H1 (cell line): ENCODE results near the gene ICAM5. TPM values are rescaled to one million over a fixed set of nuclear protein-coding genes. Genes with fewer than 3 reads are reported as not detected.

ENCODE experiments used
- CTCF ChIA-PET: fragments of 300-600 bp; sonication (Branson Sonifier 250); formaldehyde crosslinking; loops from one replicate; lab custom pipeline; 2021; ENCODE audit not compliant: partially characterized antibody; lab: Charles Lee
- POLR2A ChIA-PET: fragments of 300-600 bp; sonication (Branson Sonifier 250); formaldehyde crosslinking; loops from one replicate; lab custom pipeline; 2021; ENCODE audit warnings: inconsistent platforms; ENCODE audit not compliant: partially characterized antibody; lab: Charles Lee
- DNase-seq, 2 experiments: peaks; one replicate each; pipeline versions ENCODE4 v3.0.0 to v3.0.0-alpha.2; 2010 to 2022; ENCODE audit warnings: low spot score in 2 of 2, low read depth in 1 of 2, mixed read lengths in 1 of 2
- FAIRE-seq: peaks from 2 replicates; lab custom pipeline; 2011; peaks lifted over from hg19 to GRCh38; lab: Jason Lieb, UNC
- H2AFZ ChIP-seq: 2 replicates; pipeline ENCODE4 v1.8.1; 2012; ENCODE audit warnings: low read length, inconsistent platforms
- H2AK5ac ChIP-seq: 2 replicates; pipeline ENCODE4 v1.6.1; 2013; ENCODE audit warnings: low read depth, low read length
- H2BK120ac ChIP-seq: replicated peaks from 2 replicates; pipeline ENCODE3; 2013; ENCODE audit warnings: low read depth, low read length, inconsistent platforms
- H2BK12ac ChIP-seq: 2 replicates; pipeline ENCODE4 v1.6.1; 2013; ENCODE audit warnings: low read depth, low read length
- H2BK15ac ChIP-seq: 2 replicates; pipeline ENCODE4 v1.6.1; 2013; ENCODE audit warnings: low read length
- H2BK20ac ChIP-seq: 2 replicates; pipeline ENCODE4 v1.6.1; 2013; ENCODE audit warnings: low read length
- H2BK5ac ChIP-seq: 2 replicates; pipeline ENCODE4 v1.6.1; 2013; ENCODE audit warnings: low read depth, low read length
- H3K14ac ChIP-seq: 2 replicates; pipeline ENCODE4 v1.6.1; 2013; ENCODE audit warnings: inconsistent platforms; ENCODE audit not compliant: insufficient read length
- H3K18ac ChIP-seq: 2 replicates; pipeline ENCODE4 v1.6.1; 2013; ENCODE audit warnings: low read length; ENCODE audit errors: extremely low read depth
- H3K23ac ChIP-seq: 2 replicates; pipeline ENCODE4 v1.6.1; 2013; ENCODE audit warnings: inconsistent platforms; ENCODE audit not compliant: insufficient read length
- H3K23me2 ChIP-seq: 2 replicates; pipeline ENCODE4 v1.6.1; 2013; ENCODE audit warnings: low read depth, low read length
- H3K27ac ChIP-seq: 2 replicates; pipeline ENCODE4 v1.6.1; 2011; ENCODE audit warnings: low read depth, low read length, inconsistent platforms
- H3K27me3 ChIP-seq, 4 experiments: replicated peaks in 1 of 4; 1 replicate in 1 of 4; 2 replicates in 3 of 4; pipeline versions ENCODE4 v1.6.1 to v1.8.1; 2011 to 2013; ENCODE audit warnings: low read length in 3 of 4, mild to moderate bottlenecking in 3 of 4, inconsistent platforms in 2 of 4, mixed read lengths in 2 of 4, moderate library complexity in 1 of 4; ENCODE audit not compliant: control insufficient read depth in 3 of 4, insufficient read depth in 3 of 4; ENCODE audit errors: extremely low read depth in 1 of 4
- H3K36me3 ChIP-seq, 4 experiments: 2 replicates each; pipeline versions ENCODE4 v1.6.1 to v1.8.1; 2011 to 2013; ENCODE audit warnings: mild to moderate bottlenecking in 4 of 4, low read length in 3 of 4, moderate library complexity in 2 of 4, control low read depth in 1 of 4, inconsistent platforms in 1 of 4; ENCODE audit not compliant: insufficient read depth in 4 of 4, control insufficient read depth in 2 of 4
- H3K4ac ChIP-seq: replicated peaks from 2 replicates; pipeline ENCODE3; 2013; ENCODE audit warnings: low read length, low read depth, mixed read lengths, inconsistent platforms; ENCODE audit not compliant: insufficient read length
- H3K4me1 ChIP-seq, 4 experiments: replicated peaks in 1 of 4; 1 replicate in 1 of 4; 2 replicates in 3 of 4; pipeline versions ENCODE4 v1.6.1 to v1.8.1; 2011 to 2013; ENCODE audit warnings: low read length in 3 of 4, inconsistent platforms in 2 of 4, mixed read lengths in 1 of 4; ENCODE audit not compliant: insufficient read depth in 4 of 4, control insufficient read depth in 3 of 4
- H3K4me2 ChIP-seq, 2 experiments: 2 replicates each; pipeline versions ENCODE4 v1.6.1 to v1.8.1; 2011 to 2013; ENCODE audit warnings: low read depth in 2 of 2, low read length in 2 of 2, control low read depth in 1 of 2, inconsistent platforms in 1 of 2, mild to moderate bottlenecking in 1 of 2; ENCODE audit not compliant: insufficient read depth in 1 of 2
- H3K4me3 ChIP-seq, 4 experiments: fragments of 200-600, 300-600 bp in 1 of 4; sonication (generic), shearing (Covaris generic), sonication (Bioruptor Twin) in 1 of 4; 2 replicates each; pipeline versions ENCODE4 v1.5.1 to v1.8.1; 2011 to 2016; ENCODE audit warnings: low read length in 4 of 4, low read depth in 3 of 4, control low read depth in 2 of 4, inconsistent platforms in 2 of 4, mild to moderate bottlenecking in 2 of 4, mixed read lengths in 1 of 4, moderate library complexity in 1 of 4; ENCODE audit not compliant: insufficient read depth in 2 of 4; ENCODE audit errors: extremely low read depth in 1 of 4
- H3K56ac ChIP-seq: replicated peaks from 2 replicates; pipeline ENCODE3; 2013; ENCODE audit warnings: low read depth, mild to moderate bottlenecking, mixed read lengths, low read length, inconsistent platforms; ENCODE audit not compliant: insufficient read length
- H3K79me1 ChIP-seq: 2 replicates; pipeline ENCODE4 v1.6.1; 2013; ENCODE audit warnings: low read depth, low read length, control low read depth
- H3K79me2 ChIP-seq, 2 experiments: 2 replicates each; pipeline versions ENCODE4 v1.6.1 to v1.8.1; 2012 to 2013; ENCODE audit warnings: low read length in 2 of 2, mild to moderate bottlenecking in 2 of 2, inconsistent platforms in 1 of 2; ENCODE audit not compliant: insufficient read depth in 2 of 2, control insufficient read depth in 1 of 2
- H3K9ac ChIP-seq, 4 experiments: replicated peaks in 1 of 4; 1 replicate in 1 of 4; 2 replicates in 3 of 4; pipeline versions ENCODE4 v1.6.1 to v1.8.1; 2011 to 2013; ENCODE audit warnings: low read depth in 3 of 4, low read length in 3 of 4, control low read depth in 2 of 4, mild to moderate bottlenecking in 2 of 4, moderate library complexity in 2 of 4, inconsistent platforms in 1 of 4; ENCODE audit errors: extremely low read depth in 1 of 4
- H3K9me3 ChIP-seq, 2 experiments: 2 replicates each; pipeline versions ENCODE4 v1.6.1 to v1.8.1; 2012 to 2013; ENCODE audit warnings: mild to moderate bottlenecking in 2 of 2, moderate library complexity in 2 of 2, control low read depth in 1 of 2, inconsistent platforms in 1 of 2, low read depth in 1 of 2, low read length in 1 of 2, mixed read lengths in 1 of 2; ENCODE audit not compliant: insufficient read depth in 2 of 2
- H4K20me1 ChIP-seq, 2 experiments: replicated peaks in 1 of 2; 2 replicates each; pipeline versions ENCODE3 to v1.8.1; 2011 to 2013; ENCODE audit warnings: inconsistent platforms in 2 of 2, low read length in 2 of 2, mild to moderate bottlenecking in 1 of 2; ENCODE audit not compliant: insufficient read depth in 2 of 2, control insufficient read depth in 1 of 2
- H4K5ac ChIP-seq: 2 replicates; pipeline ENCODE4 v1.6.1; 2013; ENCODE audit warnings: low read length, low read depth, mixed read lengths, inconsistent platforms; ENCODE audit not compliant: insufficient read length
- H4K8ac ChIP-seq: 2 replicates; pipeline ENCODE4 v1.8.0; 2013; ENCODE audit warnings: mild to moderate bottlenecking, moderate library complexity, low read length, inconsistent platforms; ENCODE audit not compliant: insufficient read depth; ENCODE audit errors: extremely low read depth
- H4K91ac ChIP-seq: replicated peaks from 2 replicates; pipeline ENCODE3; 2013; ENCODE audit warnings: low read length, mixed read lengths, inconsistent platforms; ENCODE audit not compliant: insufficient read length
- BACH1 ChIP-seq: IDR thresholded peaks from 2 replicates; pipeline ENCODE4 v1.6.1; 2012; ENCODE audit warnings: low read length, improper control_type of control experiment
- CREB1 ChIP-seq: IDR thresholded peaks from 2 replicates; pipeline ENCODE4 v1.6.1; 2012; ENCODE audit warnings: inconsistent platforms
- EP300 ChIP-seq, 2 experiments: IDR thresholded peaks; 1 replicate in 1 of 2; 2 replicates in 1 of 2; pipeline ENCODE4 v1.6.1; 2011 to 2012; ENCODE audit warnings: low read depth in 2 of 2, low read length in 2 of 2, mild to moderate bottlenecking in 2 of 2, borderline replicate concordance in 1 of 2, inconsistent platforms in 1 of 2, moderate library complexity in 1 of 2
- JUND ChIP-seq: IDR thresholded peaks from 2 replicates; pipeline ENCODE4 v1.6.1; 2011; ENCODE audit warnings: mild to moderate bottlenecking, improper control_type of control experiment, low read length
- POLR2AphosphoS5 ChIP-seq: IDR thresholded peaks from 2 replicates; pipeline ENCODE4 v1.6.1; 2011; ENCODE audit warnings: low read depth, low read length
- SIN3A ChIP-seq, 2 experiments: IDR thresholded peaks in 1 of 2; conservative IDR thresholded peaks in 1 of 2; 2 replicates each; pipeline ENCODE4 v1.6.1; 2011 to 2012; ENCODE audit warnings: low read length in 2 of 2, improper control_type of control experiment in 1 of 2, low read depth in 1 of 2, mild to moderate bottlenecking in 1 of 2
- SP1 ChIP-seq: IDR thresholded peaks from 2 replicates; pipeline ENCODE4 v1.6.1; 2011; ENCODE audit warnings: low read depth, low read length
- SP2 ChIP-seq: IDR thresholded peaks from 2 replicates; pipeline ENCODE4 v1.6.1; 2012; ENCODE audit warnings: mild to moderate bottlenecking, low read length, inconsistent platforms
- SP4 ChIP-seq: IDR thresholded peaks from 2 replicates; pipeline ENCODE4 v1.6.1; 2012; ENCODE audit warnings: low read length, inconsistent platforms
- SRF ChIP-seq: IDR thresholded peaks from 2 replicates; pipeline ENCODE4 v1.6.1; 2011; ENCODE audit warnings: mild to moderate bottlenecking, low read depth, low read length, moderate library complexity
- TCF12 ChIP-seq: IDR thresholded peaks from 2 replicates; pipeline ENCODE4 v1.6.1; 2011; ENCODE audit warnings: low read depth, mild to moderate bottlenecking, low read length
- WGBS, 2 experiments: shearing (Covaris generic) in 1 of 2; methylation state at CpG; one replicate each; pipeline versions ENCODE4 v1.1.6 to v1.1.7; 2013 to 2015; ENCODE audit warnings: low lambda C conversion rate in 2 of 2, mixed read lengths in 2 of 2, inconsistent platforms in 1 of 2, low coverage in 1 of 2, missing lambda C conversion rate in 1 of 2; ENCODE audit not compliant: insufficient replicate concordance in 2 of 2, insufficient coverage in 1 of 2, insufficient read length in 1 of 2; ENCODE audit errors: extremely low coverage in 1 of 2, missing lambda C conversion rate in 1 of 2; 5-methylcytosine and 5-hydroxymethylcytosine counted together
- polyA plus RNA-seq, 7 experiments: library from polyadenylated mRNA; depleted of rRNA in 3 of 7; stranded (reverse) in 5 of 7; unstranded in 2 of 7; fragments of >200 nt in 5 of 7; fragments of 200-250 nt in 2 of 7; gene quantifications; 1 replicate in 5 of 7; 2 replicates in 1 of 7; 4 replicates in 1 of 7; pipeline versions ENCODE4 v1.2.1 to v1.2.3, GENCODE V29; 2011 to 2013; ENCODE audit warnings: missing spikeins in 2 of 7, mixed read lengths in 2 of 7
- total RNA-seq: library from RNA; stranded (reverse); fragmentation: NEBNext Ultra II Directional; extraction: Animal tissue kit (Norgen Biotek cat#: 25700); gene quantifications from 2 replicates; pipeline ENCODE4 v1.2.1, GENCODE V29; 2021
- TF ChIP-seq, protein P1 (sequence below): IDR thresholded peaks from 2 replicates; pipeline ENCODE4 v1.6.1; 2012; ENCODE audit warnings: inconsistent platforms

Gene ICAM5
- total and polyA plus RNA-seq, 2 of the 8 experiments (the other 6 are each of a cell fraction or from before 2014, with no cell fraction given), result 3.9 to 4.8 TPM

GRCh38 chr19:10289167-10289835, 451 bp upstream of the ICAM5 start:
- DNase-seq (peak in 1 of 2 experiments; percentile 93), FAIRE-seq (no peak)
- CTCF ChIA-PET, result interaction anchor here (0.8 to 11.6 kb wide), 17 partner anchors 9 to 203 kb away, joined by 3 to 94 read pairs (median 5); partner anchors contain the start of genes CDC37, ICAM1, RAVER1 and ZGLP1
- Histone ChIP-seq H3K14ac (no peak overlapping the region), H3K4me2 (peak overlapping the region; percentile 81 to 100), H3K27ac (no peak overlapping the region), H3K4me1 (peaks cover 0 to 43% (median 22%) of the 10 kb centered on the region in 4 experiments; a peak in 6 of 7 replicates), H2BK15ac (no peak overlapping the region), H3K79me1 (no peaks in the 10 kb centered on the region), H2BK120ac (no peak overlapping the region), H3K9me3 (no peaks in the 10 kb centered on the region), H4K91ac (no peak overlapping the region), H2BK20ac (no peak overlapping the region), H4K5ac (no peak overlapping the region), H3K4me3 (peak overlapping the region; percentile 38 to 67 (median 60)), H3K9ac (no peak overlapping the region), H4K20me1 (peaks cover 0 to 20% of the 10 kb centered on the region in 2 experiments), H2BK5ac (no peak overlapping the region), H3K36me3 (no peaks in the 10 kb centered on the region), H3K23me2 (peaks cover 31% of the 10 kb centered on the region; the same call in 1 of the 2 replicates), H2AFZ (no peak overlapping the region; the same call in 1 of the 2 replicates), H3K23ac (no peak overlapping the region), H3K56ac (no peak overlapping the region), H2BK12ac (no peak overlapping the region), H3K4ac (no peak overlapping the region), H4K8ac (peak overlapping the region; percentile 72), H3K18ac (no peak overlapping the region; the same call in 1 of the 2 replicates), H3K27me3 (peaks cover 52 to 74% (median 64%) of the 10 kb centered on the region in 4 experiments), H3K79me2 (no peaks in the 10 kb centered on the region), H2AK5ac (no peak overlapping the region)
- WGBS, 2 experiments, result 1% methylated on average over 38 of the region's 50 CpGs; no CpG with 5 or more reads in 1 of the 2 experiments
- POLR2A ChIA-PET, result interaction anchor here (0.8 to 3.4 kb wide), 16 partner anchors 9 to 113 kb away, joined by 3 to 15 read pairs (median 4); partner anchors contain the start of genes FDX2, ICAM1, MRPL4 and RAVER1
- TF ChIP-seq TCF12 (0 out of 2 replicates have a peak, but pooled peaks have one; percentile 33), BACH1 (no peak), CREB1 (peak; percentile 93), EP300 (IDR thresholded peaks at IDR 0.05; ENCODE audit: borderline replicate concordance in 1 of 2, low read depth in 2 of 2, low read length in 2 of 2) (no peak), POLR2AphosphoS5 (peak; percentile 44), SP2 (no peak), SRF (peak; percentile 34; the same call in 1 of the 2 replicates), SP4 (no peak), SIN3A (conservative IDR thresholded peaks at IDR 0.05 in 1 of 2, IDR thresholded peaks at IDR 0.05 in 1 of 2; ENCODE audit: low read depth in 1 of 2, low read length in 2 of 2) (peak in 1 of 2 experiments; percentile 68; a peak in 2 of 4 replicates), SP1 (0 out of 2 replicates have a peak, but pooled peaks have one; percentile 41), JUND (0 out of 2 replicates have a peak, but pooled peaks have one; percentile 22)
- TF ChIP-seq, protein P1, sequence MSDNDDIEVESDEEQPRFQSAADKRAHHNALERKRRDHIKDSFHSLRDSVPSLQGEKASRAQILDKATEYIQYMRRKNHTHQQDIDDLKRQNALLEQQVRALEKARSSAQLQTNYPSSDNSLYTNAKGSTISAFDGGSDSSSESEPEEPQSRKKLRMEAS, result peak; percentile 94
